22Rv1 (cell line): Measurements from ENCODE around the gene EPHA6.

Experiments
- ZFX ChIP-seq: fragments of 450-650 bp; IDR thresholded peaks from 2 replicates; pipeline ENCODE4 v1.6.1; 2017; ENCODE audit warnings: antibody characterized with exemption, borderline replicate concordance
- TF ChIP-seq, protein P1 (sequence below): fragments of 450-650 bp; IDR thresholded peaks from 2 replicates; pipeline ENCODE4 v1.5.1; 2017; ENCODE audit warnings: mild to moderate bottlenecking

DNA sequence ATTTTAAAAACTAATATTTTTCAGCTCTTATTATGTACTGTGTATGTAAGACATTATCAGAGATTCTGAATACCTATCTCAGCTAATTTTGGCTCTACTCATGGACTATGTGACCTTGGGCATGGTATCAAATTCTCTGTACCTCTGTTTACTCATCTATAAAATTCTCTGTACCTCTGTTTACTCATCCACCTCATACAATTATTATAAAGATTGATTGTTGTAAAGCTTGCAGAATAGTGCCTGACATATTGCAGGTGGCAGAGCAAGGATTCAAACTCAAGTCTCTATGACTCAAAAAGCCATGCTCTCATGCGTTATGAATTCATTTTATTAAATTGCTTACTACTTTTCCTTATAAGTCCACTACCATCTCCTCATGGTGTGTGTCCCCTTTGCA, 798.2 kb downstream of the EPHA6 start:
- TF ChIP-seq, protein P1, sequence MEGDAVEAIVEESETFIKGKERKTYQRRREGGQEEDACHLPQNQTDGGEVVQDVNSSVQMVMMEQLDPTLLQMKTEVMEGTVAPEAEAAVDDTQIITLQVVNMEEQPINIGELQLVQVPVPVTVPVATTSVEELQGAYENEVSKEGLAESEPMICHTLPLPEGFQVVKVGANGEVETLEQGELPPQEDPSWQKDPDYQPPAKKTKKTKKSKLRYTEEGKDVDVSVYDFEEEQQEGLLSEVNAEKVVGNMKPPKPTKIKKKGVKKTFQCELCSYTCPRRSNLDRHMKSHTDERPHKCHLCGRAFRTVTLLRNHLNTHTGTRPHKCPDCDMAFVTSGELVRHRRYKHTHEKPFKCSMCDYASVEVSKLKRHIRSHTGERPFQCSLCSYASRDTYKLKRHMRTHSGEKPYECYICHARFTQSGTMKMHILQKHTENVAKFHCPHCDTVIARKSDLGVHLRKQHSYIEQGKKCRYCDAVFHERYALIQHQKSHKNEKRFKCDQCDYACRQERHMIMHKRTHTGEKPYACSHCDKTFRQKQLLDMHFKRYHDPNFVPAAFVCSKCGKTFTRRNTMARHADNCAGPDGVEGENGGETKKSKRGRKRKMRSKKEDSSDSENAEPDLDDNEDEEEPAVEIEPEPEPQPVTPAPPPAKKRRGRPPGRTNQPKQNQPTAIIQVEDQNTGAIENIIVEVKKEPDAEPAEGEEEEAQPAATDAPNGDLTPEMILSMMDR, result no peak
- no peak for TF ChIP-seq ZFX
